ENCODE measurements around the gene C16orf90. TPM values are rescaled to one million over a fixed set of nuclear protein-coding genes. Genes with fewer than 3 reads are reported as not detected.

Gene C16orf90, protein sequence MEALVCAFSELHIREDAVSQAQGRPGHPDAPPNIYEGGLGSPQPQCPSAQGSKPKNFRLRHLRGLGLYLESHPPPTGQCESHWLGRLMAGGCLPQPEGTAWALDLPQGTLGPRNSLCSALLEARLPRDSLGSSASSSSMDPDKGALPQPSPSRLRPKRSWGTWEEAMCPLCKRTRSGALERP
- polyA plus RNA-seq (ENCODE audit: insufficient read length in 4 of 4) = under 1 TPM in 1 of 4 donors, not detected in 3; 0.12 TPM

DNA sequence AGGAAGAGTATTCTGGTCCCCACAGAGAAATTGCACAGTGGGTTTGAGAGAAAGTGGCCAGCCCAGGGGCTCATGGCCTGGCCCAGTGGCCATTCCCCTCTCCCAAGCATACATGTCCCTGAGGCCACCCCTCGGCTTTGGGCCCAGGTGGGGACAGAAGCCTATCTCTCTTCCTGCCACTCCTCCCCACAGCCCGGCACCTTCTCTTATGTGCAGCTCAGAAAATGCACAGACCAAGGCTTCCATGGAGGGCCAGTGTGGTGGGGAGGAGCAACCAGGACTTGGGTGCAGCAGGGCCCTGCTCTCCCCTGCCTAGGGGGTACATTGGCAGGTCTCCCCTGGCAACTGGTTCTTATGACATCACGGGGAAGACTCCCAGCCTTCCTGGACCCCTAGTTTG lies at the start of gene C16orf90:
Gene C16orf90, minus strand, starts transcription at position 314 of the 400 bp plus-strand sequence. Its CDS starts 68 bp downstream, at position 246.
- no peak for DNase-seq (ENCODE audit: low read depth in 4 of 4, low spot score in 3 of 4)

DNA sequence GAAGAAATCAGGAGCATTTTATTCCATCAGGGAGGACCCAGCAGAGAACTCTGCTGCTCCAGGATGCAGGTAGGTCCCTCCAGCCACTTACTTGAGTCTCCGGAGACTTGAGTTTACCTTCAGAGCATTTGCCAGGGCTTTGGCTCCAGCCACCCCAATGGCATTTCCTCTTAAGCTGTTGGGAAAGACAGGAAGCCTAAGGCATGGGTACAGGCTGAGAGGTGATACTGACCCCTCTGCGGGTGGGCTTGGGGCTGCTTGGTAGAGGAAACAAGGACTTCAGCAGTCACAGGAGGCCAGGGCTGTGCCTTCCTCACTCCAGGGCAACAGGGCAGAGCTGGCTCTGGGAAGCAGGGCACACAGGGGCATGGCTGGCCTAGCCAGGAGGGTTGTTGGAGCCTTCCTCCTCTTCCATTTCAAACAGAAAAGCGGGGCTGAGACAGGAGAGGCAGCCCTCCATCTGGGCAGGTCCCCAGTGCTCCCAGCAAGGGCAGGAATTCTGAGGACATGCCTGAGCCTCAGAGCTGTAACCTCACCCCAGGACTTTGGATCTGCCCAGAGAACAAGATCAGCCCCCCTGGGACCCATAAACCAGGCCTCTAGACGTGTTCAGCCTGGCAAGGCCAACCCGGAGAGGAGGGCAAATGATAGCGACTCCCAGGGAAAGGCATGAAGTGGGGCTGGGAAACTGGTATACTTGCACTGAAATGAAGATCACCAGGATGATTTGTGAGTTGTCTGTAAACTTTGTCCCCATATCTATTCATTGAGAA lies 47.5 kb upstream of the C16orf90 start:
- DNase-seq (ENCODE audit: low read depth in 4 of 4, low spot score in 3 of 4) = no peak

DNA sequence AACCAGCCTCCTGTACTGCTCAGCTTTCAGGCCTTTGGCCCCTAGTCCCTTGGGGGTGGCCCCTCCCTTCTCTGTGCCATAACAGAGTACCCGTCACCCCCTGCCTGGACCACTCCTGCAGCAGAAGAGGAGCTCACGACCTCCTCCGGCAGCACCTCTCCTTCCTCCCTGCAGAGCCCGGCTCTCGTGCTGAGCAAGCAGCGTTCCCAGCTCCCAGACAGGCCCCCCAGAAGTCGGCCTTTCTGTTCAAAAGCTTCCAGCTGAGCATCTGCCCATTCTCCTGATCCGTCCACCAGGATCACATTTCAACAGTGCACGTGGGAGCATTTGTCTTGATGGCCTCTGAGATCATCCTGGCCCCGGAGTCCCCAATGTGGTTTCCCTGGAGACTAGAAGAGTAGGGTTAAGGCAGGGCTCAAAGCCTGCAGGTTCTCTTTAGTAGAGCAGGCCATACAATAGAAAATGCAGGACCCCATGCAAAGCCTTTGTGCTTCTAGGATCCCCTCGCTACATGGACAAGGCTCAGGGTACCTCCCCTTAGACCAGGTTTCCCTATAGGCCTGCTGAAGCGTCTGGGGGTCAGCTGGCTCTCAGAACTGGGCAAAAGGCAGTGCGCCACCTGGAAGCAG lies 46.4 kb upstream of the C16orf90 start:
- DNase-seq (ENCODE audit: low read depth in 4 of 4, low spot score in 3 of 4) = no peak

DNA sequence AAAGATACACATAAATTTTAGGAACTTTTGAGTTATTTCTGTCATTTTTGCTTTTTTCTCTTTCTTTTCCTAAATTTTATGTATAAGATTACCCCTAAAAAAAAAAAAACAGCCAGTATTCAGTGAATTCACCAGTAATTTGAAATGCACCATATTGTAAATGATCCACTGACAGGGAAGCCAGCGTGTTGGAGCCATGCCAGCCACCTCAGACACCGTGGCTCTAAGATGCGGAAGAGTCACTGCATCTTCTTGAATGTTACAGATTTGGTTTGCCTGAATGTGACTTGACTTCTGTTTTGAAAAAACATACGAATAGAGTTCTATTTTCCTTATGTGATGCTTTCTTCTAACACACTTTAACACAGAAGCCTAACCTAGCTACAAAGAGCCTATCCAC lies 42.9 kb upstream of the C16orf90 start:
- no peak for DNase-seq (ENCODE audit: low read depth in 4 of 4, low spot score in 3 of 4)

DNA sequence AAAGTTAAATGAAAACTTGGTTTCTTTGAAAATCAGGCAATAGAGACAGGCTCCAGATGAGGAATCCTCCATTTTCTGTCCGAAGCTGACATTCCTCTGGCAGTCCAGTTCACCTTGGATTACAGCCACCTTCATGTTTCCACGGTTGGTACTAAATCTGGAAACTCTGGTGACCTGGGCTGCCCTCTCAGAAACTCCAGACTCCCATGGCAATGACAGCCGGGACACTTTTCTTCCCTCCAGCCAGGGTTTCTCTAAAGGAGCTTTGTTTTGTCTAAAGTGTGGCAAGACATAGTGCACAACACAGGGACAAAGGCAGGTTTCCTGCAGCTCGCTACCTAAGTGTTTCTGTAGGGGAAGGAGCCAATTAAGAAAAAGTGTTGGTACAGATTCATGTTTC lies 41.6 kb upstream of the C16orf90 start:
- DNase-seq (ENCODE audit: low read depth in 4 of 4, low spot score in 3 of 4) = no peak

DNA sequence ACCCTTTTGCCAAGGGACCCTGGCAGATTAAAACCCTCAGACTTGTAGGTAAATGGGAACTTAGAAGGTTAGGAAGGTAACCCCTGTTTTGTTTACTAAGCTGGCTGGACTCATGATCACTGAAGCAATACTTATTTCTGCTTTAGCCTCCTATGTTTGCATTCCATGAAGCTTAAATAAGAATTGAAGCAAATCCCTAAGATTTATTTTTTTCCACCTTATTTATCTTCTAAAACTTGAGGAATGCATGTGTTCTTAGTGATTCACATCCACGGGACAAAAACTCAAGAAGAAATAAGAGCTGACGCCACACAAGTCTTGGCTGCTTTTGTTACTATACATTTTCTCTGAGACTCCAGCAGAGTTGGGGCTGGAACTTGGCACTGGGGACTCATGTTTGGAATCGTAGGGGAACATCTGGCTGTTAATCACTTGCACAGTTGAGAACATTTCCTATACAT lies 41.0 kb upstream of the C16orf90 start:
- no peak for DNase-seq (ENCODE audit: low read depth in 4 of 4, low spot score in 3 of 4)

DNA sequence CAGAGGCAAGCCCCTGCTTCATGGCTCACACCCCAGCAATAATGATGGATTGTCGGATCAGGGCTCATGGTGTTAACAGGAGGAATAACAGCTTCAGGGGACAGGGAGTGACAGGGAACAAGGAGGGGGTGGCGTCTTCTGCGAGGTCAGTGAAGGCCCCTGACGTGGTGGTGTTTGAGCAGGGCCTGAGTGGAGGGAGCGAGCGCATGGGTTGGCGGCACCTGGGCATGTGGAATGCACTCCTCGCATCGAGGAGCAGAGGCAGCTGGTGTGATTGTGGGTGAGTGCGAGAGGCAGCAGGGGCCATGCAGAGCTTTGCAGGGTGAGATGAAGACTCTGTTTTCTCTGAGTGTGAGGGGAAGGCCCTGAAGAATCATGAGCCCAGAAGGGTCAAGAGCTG lies 38.8 kb upstream of the C16orf90 start:
- no peak for DNase-seq (ENCODE audit: low read depth in 4 of 4, low spot score in 3 of 4)

DNA sequence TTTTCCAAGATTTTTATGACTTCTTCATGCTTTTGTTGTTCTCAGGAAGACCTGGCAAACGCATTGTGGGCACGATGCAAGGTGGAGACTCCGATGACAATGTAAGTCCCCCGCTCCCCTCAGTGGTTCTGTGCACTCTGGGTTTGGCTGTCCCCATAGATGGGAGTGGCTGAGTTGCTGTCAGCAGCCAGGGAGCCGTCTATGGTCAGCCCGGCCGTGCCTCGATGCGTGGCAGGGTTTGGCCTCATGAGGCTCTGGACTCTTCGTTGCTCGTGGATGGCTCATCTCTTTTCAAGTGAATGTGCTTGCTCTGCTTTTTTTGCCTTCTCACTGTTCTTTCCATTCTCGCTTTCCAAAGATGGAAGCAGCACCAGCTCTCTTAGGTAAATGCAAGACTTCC lies 37.5 kb upstream of the C16orf90 start:
- no peak for DNase-seq (ENCODE audit: low read depth in 4 of 4, low spot score in 3 of 4)

DNA sequence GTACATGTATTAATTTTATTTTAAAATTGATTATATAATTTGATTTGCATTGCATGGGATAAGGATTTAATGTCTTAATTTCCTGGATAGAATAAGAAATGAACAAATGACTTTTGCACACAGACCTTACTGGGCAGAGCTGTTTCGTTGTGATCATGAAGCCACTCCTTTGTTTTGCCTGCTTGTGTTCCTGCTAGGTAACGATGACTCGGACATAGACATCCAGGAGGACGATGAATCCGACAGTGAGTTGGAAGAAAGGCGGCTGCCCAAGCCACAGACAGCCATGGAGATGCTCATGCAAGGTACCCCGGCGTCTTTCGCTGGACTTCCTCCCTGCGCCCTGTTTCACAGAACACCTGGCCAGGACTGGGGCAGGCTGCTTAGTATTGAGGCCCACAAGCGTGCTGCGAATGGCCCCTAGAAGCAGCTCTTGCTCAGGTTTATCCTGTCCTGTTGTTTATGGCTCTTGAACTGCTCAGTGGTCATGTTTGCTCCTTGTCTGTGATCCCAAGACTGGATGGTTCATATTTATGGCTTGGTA lies 35.2 kb upstream of the C16orf90 start:
- no peak for DNase-seq (ENCODE audit: low read depth in 4 of 4, low spot score in 3 of 4)

DNA sequence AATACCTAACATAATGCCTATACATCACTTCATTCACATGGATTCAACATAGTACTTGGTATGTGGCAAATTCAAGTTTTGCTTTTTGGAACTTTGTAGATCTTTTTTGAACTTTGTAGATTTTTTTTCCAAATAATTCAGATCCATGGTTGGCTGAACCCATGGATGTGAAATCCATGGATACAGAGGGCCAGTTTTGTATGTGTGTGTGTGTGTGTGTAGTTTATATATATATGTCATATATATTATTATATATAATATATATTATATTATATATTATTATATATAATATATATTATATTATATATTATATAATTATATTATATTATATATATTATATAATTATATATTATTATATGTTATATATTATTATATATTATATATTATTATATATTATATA lies 33.9 kb upstream of the C16orf90 start:
- DNase-seq (ENCODE audit: low read depth in 4 of 4, low spot score in 3 of 4) = no peak

DNA sequence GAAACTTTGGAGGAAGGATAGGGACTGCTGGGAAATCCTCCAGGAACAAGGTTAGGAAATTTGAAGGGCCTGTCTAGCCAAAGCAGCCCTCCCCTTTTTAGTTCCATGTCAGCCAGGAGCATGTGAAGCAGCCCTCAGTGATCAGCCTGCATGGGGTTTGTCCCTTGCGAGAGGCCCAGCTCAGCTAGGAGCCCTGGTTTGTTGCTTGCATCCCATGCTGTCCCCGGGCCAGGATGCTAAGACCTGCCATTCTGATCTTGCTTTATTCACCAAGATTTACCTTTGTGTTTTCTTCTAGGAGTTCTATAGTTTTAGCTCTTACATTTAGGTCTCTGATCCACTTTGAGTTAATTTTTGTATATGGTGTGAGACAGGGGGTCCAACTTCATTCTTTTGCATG lies 33.1 kb upstream of the C16orf90 start:
- no peak for DNase-seq (ENCODE audit: low read depth in 4 of 4, low spot score in 3 of 4)

DNA sequence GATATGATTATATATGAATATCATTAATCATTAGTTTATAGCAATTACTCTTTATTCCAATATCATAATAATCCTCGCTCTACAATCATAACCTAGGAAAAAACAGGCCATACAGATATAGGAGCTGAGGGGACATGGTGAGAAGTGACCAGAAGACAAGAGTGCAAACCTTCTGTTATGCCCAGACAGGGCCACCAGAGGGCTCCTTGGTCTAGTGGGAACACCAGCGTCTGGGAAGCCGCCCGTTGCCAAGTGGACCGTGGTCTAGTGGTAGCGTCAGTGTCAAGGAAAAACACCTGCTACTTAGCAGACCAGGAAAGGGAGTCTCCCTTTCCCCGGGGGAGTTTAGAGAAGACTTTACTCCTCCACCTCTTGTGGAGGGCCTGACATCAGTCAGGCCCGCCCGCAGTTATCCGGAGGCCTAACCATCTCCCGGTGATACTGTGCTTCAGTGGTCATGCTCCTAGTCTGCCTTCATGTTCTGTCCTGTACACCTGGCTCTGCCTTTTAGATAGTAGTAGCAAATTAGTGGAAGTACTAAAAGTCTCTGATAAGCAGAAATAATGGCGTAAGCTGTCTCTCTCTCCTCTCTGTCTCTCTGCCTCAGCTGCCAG lies 32.0 kb upstream of the C16orf90 start:
- peak in 2 of 4 donors; percentile 25 to 28 for DNase-seq (ENCODE audit: low read depth in 4 of 4, low spot score in 3 of 4)

DNA sequence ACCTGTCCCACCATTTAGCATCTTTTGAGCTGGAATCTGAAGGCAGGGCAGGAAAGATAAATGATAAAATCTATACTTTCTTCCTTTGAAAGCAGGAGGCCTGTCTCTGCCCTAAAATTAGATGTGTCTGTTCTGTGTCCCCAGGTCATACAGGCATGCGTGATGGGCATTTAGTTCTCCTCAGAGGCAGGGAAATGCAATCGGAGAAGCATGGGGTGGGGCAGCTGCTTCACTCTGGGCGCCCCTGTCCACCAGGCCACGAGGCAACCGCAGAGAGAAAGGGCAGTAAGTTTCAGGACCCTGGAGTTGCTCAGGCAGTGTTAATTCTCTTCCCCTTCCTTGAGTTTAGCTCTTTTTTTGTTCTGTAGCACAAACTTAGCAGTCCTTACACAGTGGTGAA lies 30.7 kb upstream of the C16orf90 start:
- no peak for DNase-seq (ENCODE audit: low read depth in 4 of 4, low spot score in 3 of 4)

DNA sequence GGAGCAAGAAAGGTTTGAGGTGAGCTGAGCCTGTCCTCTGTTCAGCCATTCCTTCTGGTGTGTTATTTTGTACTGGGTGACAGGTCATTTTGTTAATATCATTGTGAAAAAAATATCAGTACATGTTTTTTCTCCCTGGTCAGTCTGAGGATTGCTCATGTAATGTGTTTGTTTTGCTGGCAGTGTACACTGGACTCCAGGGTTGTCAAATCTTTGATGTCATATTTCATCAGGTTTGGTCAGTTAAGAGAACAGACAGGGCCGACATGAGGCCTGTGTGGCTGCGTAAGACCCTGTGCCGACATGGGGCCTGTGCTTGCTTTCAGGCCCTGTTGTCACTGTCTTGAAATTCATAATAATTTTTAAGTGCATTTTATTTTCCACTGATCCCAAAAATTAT lies 28.0 kb upstream of the C16orf90 start:
- no peak for DNase-seq (ENCODE audit: low read depth in 4 of 4, low spot score in 3 of 4)

DNA sequence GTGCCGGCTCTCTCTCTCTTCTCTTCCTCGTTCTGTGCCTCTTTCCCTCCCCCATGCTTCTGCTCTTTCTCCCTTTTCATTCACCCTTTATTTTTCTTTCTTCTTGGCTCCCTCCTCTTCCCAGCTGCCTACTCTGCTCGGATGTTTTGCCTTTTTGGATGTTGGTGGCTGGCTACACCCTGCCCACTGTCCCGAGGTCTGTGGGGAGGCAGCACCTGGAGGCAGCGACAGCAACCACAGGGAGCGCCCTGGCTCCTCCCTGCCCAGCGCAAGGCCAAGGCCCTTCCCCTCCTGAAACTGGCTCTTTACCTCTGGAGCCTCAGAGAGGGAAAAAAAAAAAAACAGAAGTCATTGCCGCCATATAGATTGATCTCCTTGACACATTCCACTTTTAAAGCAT lies 25.6 kb upstream of the C16orf90 start:
- DNase-seq (ENCODE audit: low read depth in 4 of 4, low spot score in 3 of 4) = no peak

DNA sequence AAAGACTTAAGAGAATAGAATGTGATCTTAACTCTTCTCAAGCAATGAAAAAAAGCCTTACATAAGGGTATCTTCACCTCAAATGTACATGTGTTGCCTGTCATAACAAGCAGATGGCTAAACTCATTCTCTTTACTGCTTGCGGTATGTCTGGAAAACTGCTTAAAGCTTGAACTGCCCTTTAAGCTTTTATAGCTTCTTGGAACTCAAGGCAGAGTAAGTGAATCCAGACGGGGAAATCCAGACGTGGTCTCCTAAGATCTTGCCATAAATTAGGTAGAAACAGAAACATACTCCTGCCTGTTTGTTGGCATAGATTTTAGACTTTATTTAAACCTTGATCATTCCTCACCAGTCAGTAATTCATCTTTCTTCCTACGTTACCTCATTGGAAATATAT lies 25.1 kb upstream of the C16orf90 start:
- peak in 3 of 4 donors; percentile 70 to 73 (median 70) for DNase-seq (ENCODE audit: low read depth in 4 of 4, low spot score in 3 of 4)

DNA sequence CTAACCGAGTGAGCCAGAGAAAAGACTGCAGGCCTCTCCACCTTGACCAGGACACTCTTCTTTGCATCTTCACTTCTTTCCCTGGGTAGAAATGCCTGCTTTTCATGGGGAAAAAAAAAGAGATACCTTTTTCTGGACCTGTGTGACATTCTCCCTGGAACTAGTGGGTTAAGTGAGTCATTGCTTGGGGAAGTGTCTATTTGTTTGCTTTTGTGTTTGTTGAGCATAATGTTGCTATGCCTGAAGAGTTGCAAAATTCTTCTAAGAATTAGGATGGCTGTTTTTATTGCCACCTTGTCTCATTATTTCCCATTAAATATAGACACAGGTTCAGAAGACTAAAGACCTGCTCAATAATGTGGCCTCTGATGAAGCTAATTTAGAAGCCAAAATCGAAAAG lies 24.3 kb upstream of the C16orf90 start:
- DNase-seq (ENCODE audit: low read depth in 4 of 4, low spot score in 3 of 4) = no peak

DNA sequence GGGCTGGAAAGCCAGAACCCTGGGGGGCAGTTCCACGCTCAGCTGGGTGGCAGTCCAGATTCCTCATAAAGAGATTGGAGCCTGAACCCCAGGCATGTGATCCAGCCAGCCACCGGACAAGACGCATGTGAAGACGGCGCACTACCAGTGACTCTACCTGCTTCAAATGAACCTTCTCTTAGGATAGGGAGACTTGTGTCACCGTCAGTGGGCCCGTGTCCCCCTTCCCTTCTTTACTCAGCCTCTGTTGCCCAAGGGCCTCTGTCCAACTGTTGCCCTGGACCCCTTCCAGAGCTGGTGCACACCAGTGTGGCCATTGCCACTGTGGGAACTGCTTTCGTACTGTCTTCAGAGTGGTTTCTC lies 23.7 kb upstream of the C16orf90 start:
- no peak for DNase-seq (ENCODE audit: low read depth in 4 of 4, low spot score in 3 of 4)

DNA sequence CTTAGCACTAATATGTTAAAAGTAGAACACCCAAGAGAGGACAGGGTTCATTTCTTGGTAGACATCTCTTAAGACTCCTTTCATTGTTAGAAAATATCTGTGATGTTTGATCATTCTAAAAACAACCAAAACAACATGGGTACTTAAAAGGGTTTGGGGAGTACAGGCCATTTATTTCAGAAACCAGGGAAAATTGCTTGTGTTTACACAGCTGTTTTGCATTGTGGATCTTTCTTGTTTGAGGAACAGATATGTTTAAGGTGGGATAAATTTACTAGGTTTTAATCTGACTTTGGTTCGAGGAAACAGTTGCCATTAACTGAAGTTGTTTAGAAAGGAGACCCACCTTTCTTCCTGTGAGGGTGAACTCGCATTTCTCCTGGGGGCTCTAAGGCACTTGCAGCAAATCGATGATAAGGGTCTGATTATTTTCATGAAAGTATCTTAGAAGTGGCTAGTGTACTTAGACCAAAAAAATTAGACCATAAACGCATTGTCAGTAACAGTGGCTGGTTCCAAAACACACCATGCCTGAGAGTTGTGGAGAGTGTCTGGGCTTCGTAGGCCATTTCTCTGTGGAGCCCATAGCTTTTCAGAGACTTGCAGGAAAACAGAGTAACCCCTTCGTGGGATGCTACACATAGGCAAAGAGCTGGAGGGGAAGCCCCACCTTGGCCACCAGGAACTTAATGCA lies 23.1 kb upstream of the C16orf90 start:
- DNase-seq (ENCODE audit: low read depth in 4 of 4, low spot score in 3 of 4) = no peak

DNA sequence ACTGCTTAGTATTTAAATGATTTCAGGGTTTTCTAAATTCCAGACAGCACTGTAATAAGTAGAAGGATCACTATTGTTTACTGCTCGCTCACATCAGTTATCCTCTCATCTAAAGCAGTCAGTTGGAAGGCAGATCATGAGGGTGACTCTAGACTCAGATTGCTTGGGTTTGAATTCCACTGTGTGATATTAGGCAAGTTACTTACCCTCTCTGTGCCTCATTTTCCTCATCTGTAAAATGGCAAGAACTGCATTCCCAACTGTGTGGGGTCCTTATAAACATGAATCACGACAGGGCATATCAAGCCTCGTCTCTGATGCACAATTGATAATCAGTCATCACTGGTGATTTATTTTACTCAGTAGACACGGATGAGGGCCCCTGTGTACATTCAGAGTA lies 20.6 kb upstream of the C16orf90 start:
- no peak for DNase-seq (ENCODE audit: low read depth in 4 of 4, low spot score in 3 of 4)

DNA sequence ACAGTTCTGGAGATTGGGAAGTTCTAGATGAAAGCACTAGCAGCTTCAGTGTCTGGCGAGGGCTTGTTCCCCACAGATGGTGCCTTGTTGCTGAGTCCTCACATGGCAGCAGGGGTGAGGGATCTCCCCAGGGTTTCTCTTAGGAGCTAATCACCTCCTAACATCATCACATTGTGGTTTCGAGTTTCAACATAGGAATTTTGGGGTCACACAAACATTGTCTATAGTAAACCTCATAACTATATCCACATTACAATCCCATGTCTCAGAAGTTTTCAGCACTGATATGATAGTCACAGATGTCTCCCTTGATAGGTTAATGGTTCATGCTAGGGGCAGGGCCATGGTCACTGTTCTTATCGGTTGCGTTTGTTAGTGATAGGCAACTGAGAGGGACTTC lies 19.3 kb upstream of the C16orf90 start:
- DNase-seq (ENCODE audit: low read depth in 4 of 4, low spot score in 3 of 4) = no peak

Measured in right renal pelvis (tissue), 4 donors.